HG02973 (cell line): ENCODE results near the gene OR2T6.
A peak's percentile ranks its signal among the peaks of the same experiment; 100 is the strongest.
"Not testable (repeated sequence)": the region's sequence is repeated elsewhere in the genome, so short reads cannot be mapped to it uniquely, and the experiment has no call there.

ENCODE experiments used
- ATAC-seq: cut with Tn5 transposase; IDR thresholded peaks from one replicate; pipeline ENCODE4 v1.9.1; 2021; ENCODE audit warnings: moderate library complexity; ENCODE audit not compliant: unreplicated experiment

Gene OR2T6

GRCh38 chr1:248375446-248375845 is at the start of gene OR2T6:
OR2T6 (plus strand) TSS chr1:248375746; CDS start chr1:248387609, 11,863 bp downstream.
- no peak for ATAC-seq

- no peak for ATAC-seq
Observed at GRCh38 chr1:248343451-248343850, 32.1 kb upstream of the OR2T6 start.

- no peak for ATAC-seq
Observed at GRCh38 chr1:248348475-248348874, 27.1 kb upstream of the OR2T6 start, which contains the start of gene OR14C36. OR14C36 (plus strand) TSS chr1:248348775; CDS start chr1:248348775, 0 bp downstream.

- no peak for ATAC-seq
Observed at GRCh38 chr1:248359415-248359814, 16.1 kb upstream of the OR2T6 start.

- ATAC-seq = no peak
Observed at GRCh38 chr1:248361121-248361715, 14.3 kb upstream of the OR2T6 start, which contains the start of gene OR2T4. OR2T4 (plus strand) TSS chr1:248361665; CDS start chr1:248361665, 0 bp downstream.

- no peak for ATAC-seq
Observed at GRCh38 chr1:248366609-248367008, 8.9 kb upstream of the OR2T6 start.

GRCh38 chr1:248372394-248372793 is 3.2 kb upstream of the OR2T6 start:
- ATAC-seq = no peak

- no peak for ATAC-seq
Observed at GRCh38 chr1:248373761-248374160, 1.8 kb upstream of the OR2T6 start.

- no peak for ATAC-seq
Observed at GRCh38 chr1:248376916-248377315, 1.4 kb downstream of the OR2T6 start.

- no peak for ATAC-seq
Observed at GRCh38 chr1:248380854-248381253, 5.3 kb downstream of the OR2T6 start.

- no peak for ATAC-seq
Observed at GRCh38 chr1:248388426-248388825, 12.9 kb downstream of the OR2T6 start.

GRCh38 chr1:248393050-248393449 is 17.5 kb downstream of the OR2T6 start:
- no peak for ATAC-seq

GRCh38 chr1:248402748-248403147 is 27.2 kb downstream of the OR2T6 start, which contains the start of gene OR2T1:
OR2T1 (plus strand) TSS chr1:248403048; CDS start chr1:248406148, 3,100 bp downstream.
- no peak for ATAC-seq

GRCh38 chr1:248404024-248404423 is 28.5 kb downstream of the OR2T6 start:
- ATAC-seq = no peak

- ATAC-seq = no peak
Observed at GRCh38 chr1:248406721-248407692, 31.5 kb downstream of the OR2T6 start.

GRCh38 chr1:248416226-248416625 is 40.7 kb downstream of the OR2T6 start:
- ATAC-seq = no peak

GRCh38 chr1:248417854-248418253 is 42.3 kb downstream of the OR2T6 start:
- no peak for ATAC-seq

- ATAC-seq = no peak
Observed at GRCh38 chr1:248421384-248421783, 45.8 kb downstream of the OR2T6 start.

- peak; percentile 48 for ATAC-seq
Observed at GRCh38 chr1:248427526-248428191, 52.1 kb downstream of the OR2T6 start.

GRCh38 chr1:248428192-248428533 is 52.6 kb downstream of the OR2T6 start:
- peak; percentile 93 for ATAC-seq

- not testable (repeated sequence) for ATAC-seq
Observed at GRCh38 chr1:248431683-248432082, 56.1 kb downstream of the OR2T6 start.
